Measurements from ENCODE around the gene CDC25A. TPM values are rescaled to one million over a fixed set of nuclear protein-coding genes. Genes with fewer than 3 reads are reported as not detected.

Gene CDC25A
- total and polyA plus RNA-seq, 2 of the 8 experiments (the other 6 are each of a cell fraction or from before 2014, with no cell fraction given), result 20.7 to 62.1 TPM

GRCh38 chr3:48186631-48187300 lies 1.5 kb downstream of the CDC25A start:
- Histone ChIP-seq H3K9ac (replicated peaks in 1 of 4; ENCODE audit: extremely low read depth in 1 of 4, low read depth in 3 of 4, low read length in 3 of 4) (peak overlapping the region; percentile 91 to 96 (median 92)), H4K5ac (ENCODE audit: insufficient read length, low read depth, low read length) (no peak overlapping the region), H3K23me2 (ENCODE audit: low read depth, low read length) (peaks cover 6% of the 10 kb centered on the region; the same call in 1 of the 2 replicates), H2BK12ac (ENCODE audit: low read depth, low read length) (no peak overlapping the region), H4K91ac (replicated peaks; ENCODE audit: insufficient read length, low read length) (no peak overlapping the region), H2BK5ac (ENCODE audit: low read depth, low read length) (no peak overlapping the region), H3K23ac (ENCODE audit: insufficient read length) (no peak overlapping the region), H2BK20ac (ENCODE audit: low read length) (no peak overlapping the region), H3K4ac (replicated peaks; ENCODE audit: insufficient read length, low read depth, low read length) (no peak overlapping the region), H2BK15ac (ENCODE audit: low read length) (no peak overlapping the region), H3K18ac (ENCODE audit: extremely low read depth, low read length) (peak overlapping the region; percentile 25; the same call in 1 of the 2 replicates), H3K4me3 (ENCODE audit: extremely low read depth in 1 of 4, insufficient read depth in 2 of 4, low read depth in 3 of 4, low read length in 4 of 4) (peak overlapping the region; percentile 65 to 98 (median 87)), H2BK120ac (replicated peaks; ENCODE audit: low read depth, low read length) (no peak overlapping the region), H3K27ac (ENCODE audit: low read depth, low read length) (0 out of 2 replicates have a peak overlapping the region, but pooled peaks have one; percentile 74), H3K56ac (replicated peaks; ENCODE audit: insufficient read length, low read depth, low read length) (no peak overlapping the region), H4K20me1 (replicated peaks in 1 of 2; ENCODE audit: control insufficient read depth in 1 of 2, insufficient read depth in 2 of 2, low read length in 2 of 2) (peaks cover 3 to 10% of the 10 kb centered on the region in 2 experiments), H3K27me3 (replicated peaks in 1 of 4; ENCODE audit: control insufficient read depth in 3 of 4, extremely low read depth in 1 of 4, insufficient read depth in 3 of 4, low read length in 3 of 4) (no peaks in the 10 kb centered on the region), H2AK5ac (ENCODE audit: low read depth, low read length) (no peak overlapping the region), H3K79me1 (ENCODE audit: low read depth, low read length) (0 out of 2 replicates have a peak, but pooled peaks cover 4% of the 10 kb centered on the region), H3K79me2 (ENCODE audit: control insufficient read depth in 1 of 2, insufficient read depth in 2 of 2, low read length in 2 of 2) (peaks cover 12 to 55% of the 10 kb centered on the region in 2 experiments), H3K36me3 (ENCODE audit: control insufficient read depth in 2 of 4, insufficient read depth in 4 of 4, low read length in 3 of 4) (peaks cover 22 to 50% (median 39%) of the 10 kb centered on the region in 4 experiments), H3K4me2 (ENCODE audit: insufficient read depth in 1 of 2, low read depth in 2 of 2, low read length in 2 of 2) (peak overlapping the region; percentile 85 to 97), H3K4me1 (replicated peaks in 1 of 4; ENCODE audit: control insufficient read depth in 3 of 4, insufficient read depth in 4 of 4, low read length in 3 of 4) (peaks cover 0 to 12% (median 8%) of the 10 kb centered on the region in 4 experiments; a peak in 5 of 7 replicates), H2AFZ (ENCODE audit: low read length) (no peak overlapping the region), H3K14ac (ENCODE audit: insufficient read length) (no peak overlapping the region), H4K8ac (ENCODE audit: extremely low read depth, insufficient read depth, low read length) (no peak overlapping the region), H3K9me3 (ENCODE audit: insufficient read depth in 2 of 2, low read depth in 1 of 2, low read length in 1 of 2) (peaks cover 0 to 2% of the 10 kb centered on the region in 2 experiments; a peak in 1 of 4 replicates)
- DNase-seq (ENCODE audit: low read depth in 1 of 2, low spot score in 2 of 2) (no peak), FAIRE-seq (no peak)
- CTCF ChIA-PET (ENCODE audit: partially characterized antibody), result interaction anchor here (2.5 kb wide), 1 partner anchor 29 kb away, joined by 8 read pairs; no protein-coding TSS in a partner anchor
- POLR2A ChIA-PET (ENCODE audit: partially characterized antibody), result interaction anchor here (1.0 to 5.1 kb wide), 13 partner anchors 8 to 361 kb away, joined by 3 to 82 read pairs (median 8); partner anchors contain the start of genes CCDC51 and ZNF589
- WGBS, 2 experiments (ENCODE audit: extremely low coverage in 1 of 2, insufficient coverage in 1 of 2, insufficient read length in 1 of 2, insufficient replicate concordance in 2 of 2, low coverage in 1 of 2, low lambda C conversion rate in 2 of 2, missing lambda C conversion rate in 1 of 2), result 26% methylated on average over 7 of the region's 7 CpGs; no CpG with 5 or more reads in 1 of the 2 experiments
- TF ChIP-seq ATF2 (IDR thresholded peaks at IDR 0.05; ENCODE audit: low read length) (no peak), POLR2A (IDR thresholded peaks at IDR 0.05; ENCODE audit: control extremely low read depth in 1 of 2, low read depth in 2 of 2, low read length in 2 of 2) (no peak; a peak in 1 of 3 replicates), CREB1 (IDR thresholded peaks at IDR 0.05) (no peak), NANOG (IDR thresholded peaks at IDR 0.05; ENCODE audit: insufficient read depth, low read depth, low read length, poor library complexity, severe bottlenecking) (no peak), USF2 (IDR thresholded peaks at IDR 0.05; ENCODE audit: low read length) (no peak), RNF2 (IDR thresholded peaks at IDR 0.05; ENCODE audit: borderline replicate concordance, low read depth, low read length, missing control alignments, poor library complexity, severe bottlenecking) (no peak), JUN (IDR thresholded peaks at IDR 0.05; ENCODE audit: low read depth, low read length) (no peak), SIN3A (conservative IDR thresholded peaks at IDR 0.05 in 1 of 2, IDR thresholded peaks at IDR 0.05 in 1 of 2; ENCODE audit: low read depth in 1 of 2, low read length in 2 of 2) (no peak)

Measured in H1 (cell line).